Caki2 (cell line): ENCODE measurements around the gene ZRANB3. TPM values are rescaled to one million over a fixed set of nuclear protein-coding genes. Genes with fewer than 3 reads are reported as not detected.

Source experiments
- DNase-seq: peaks from one replicate; pipeline ENCODE4 v3.0.0-alpha.2; 2015; ENCODE audit warnings: low read depth
- in situ Hi-C: cut with HindIII; loops from 2 replicates; pipeline ENCODE4 v1.10.0; 2016; ENCODE audit warnings: low sequenced_read_pairs, low pct_unique_long_range_greater_than_20kb, mixed read lengths
- total RNA-seq: library from RNA; depleted of rRNA; stranded (reverse); fragments of >200 nt; shearing (Covaris generic); gene quantifications from 2 replicates; pipeline ENCODE4 v1.2.3, GENCODE V29; 2014; ENCODE audit warnings: low replicate concordance

Gene ZRANB3
- total RNA-seq, 1 experiment from 2014 or later: 6.1 TPM

GRCh38 chr2:135218426-135218825 is 312.6 kb downstream of the ZRANB3 start:
- in situ Hi-C loops: no loop called here
- DNase-seq: no peak

DNA sequence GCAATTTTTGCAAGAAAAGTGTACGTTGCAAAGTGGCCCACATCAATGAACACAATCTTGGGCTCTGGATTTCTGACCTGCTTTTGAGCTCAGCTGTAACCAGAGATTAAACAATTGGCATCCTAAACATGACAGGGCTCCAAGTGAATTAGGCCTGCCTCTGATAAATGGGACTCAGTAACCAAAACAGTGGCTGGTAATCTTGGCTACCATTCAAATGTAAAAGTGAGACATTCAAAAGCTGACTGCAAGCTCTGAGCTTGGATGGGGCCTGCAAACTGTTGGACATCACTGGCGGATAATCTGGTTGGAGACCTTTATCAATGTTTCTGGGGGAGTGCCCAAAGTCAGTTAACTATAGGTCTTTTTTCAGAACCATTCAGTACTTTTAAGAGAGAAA is 318.3 kb downstream of the ZRANB3 start:
- DNase-seq: no peak
- in situ Hi-C loops: no loop called here

GRCh38 chr2:135208016-135208415 is 323.0 kb downstream of the ZRANB3 start:
- in situ Hi-C loops: no loop called here
- DNase-seq: no peak

DNA sequence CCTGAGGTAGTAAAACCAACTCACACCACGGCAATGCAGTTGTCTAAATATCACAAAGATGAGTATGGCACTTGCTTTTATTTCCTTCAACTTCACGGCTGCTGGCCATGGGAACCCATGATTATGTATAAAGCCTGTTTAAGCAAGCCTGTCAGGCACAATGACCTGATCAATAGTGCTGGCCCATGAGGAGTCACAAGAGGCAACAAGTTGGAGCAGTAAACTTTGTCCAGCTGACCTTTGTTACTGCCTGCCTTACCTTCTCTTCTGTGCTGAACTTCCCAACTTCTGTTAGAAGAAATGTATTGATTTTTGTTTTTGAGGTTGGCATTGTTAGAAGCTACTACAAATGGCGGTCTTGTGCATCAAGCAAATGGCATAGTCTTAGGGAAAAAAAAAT is 327.1 kb downstream of the ZRANB3 start:
- in situ Hi-C loops: no loop called here
- no peak for DNase-seq

DNA sequence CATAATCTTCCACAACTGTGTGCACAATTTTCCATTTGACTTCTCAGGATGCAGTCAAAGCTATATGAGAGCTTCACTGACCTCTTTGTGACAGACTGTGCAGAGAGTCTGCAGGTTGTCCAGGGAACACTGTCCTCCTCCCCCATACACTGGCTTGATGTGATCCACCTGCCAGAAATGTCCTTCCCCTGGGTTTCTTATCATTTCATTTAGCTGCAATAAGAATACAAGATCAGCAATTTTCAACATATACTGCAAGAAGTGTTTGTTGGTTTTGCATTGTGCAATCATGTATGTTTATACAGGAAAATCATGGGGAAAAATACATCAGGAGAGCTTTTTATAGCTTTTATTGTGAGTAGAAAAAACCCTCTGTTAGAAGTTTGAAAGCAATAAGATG is 328.3 kb downstream of the ZRANB3 start:
- DNase-seq: no peak
- in situ Hi-C loops: no loop called here

DNA sequence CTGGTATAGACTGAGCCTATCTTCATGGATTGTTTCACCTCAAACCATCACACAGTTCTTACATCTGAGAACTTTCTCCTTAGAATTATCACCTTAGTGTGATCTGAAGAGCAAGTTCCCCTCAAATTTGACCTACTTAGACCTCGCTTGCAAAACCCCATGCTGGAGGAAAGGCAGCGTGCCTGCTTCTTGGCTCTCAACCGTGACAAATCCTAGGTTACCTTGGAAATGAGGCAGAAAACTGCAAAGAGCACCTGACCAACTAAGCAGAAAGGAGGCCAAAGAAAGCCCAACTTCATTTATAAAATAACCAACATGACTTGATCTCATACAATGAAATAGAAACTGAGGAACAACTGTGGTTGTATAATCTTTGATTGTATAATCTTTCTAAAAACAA is 332.5 kb downstream of the ZRANB3 start:
- no peak for DNase-seq

GRCh38 chr2:135190799-135191198 is 340.2 kb downstream of the ZRANB3 start:
- no peak for DNase-seq
- in situ Hi-C loops: no loop called here

More for the DNA sequence above, 332.5 kb downstream of the ZRANB3 start:
- in situ Hi-C loops: no loop called here

DNA sequence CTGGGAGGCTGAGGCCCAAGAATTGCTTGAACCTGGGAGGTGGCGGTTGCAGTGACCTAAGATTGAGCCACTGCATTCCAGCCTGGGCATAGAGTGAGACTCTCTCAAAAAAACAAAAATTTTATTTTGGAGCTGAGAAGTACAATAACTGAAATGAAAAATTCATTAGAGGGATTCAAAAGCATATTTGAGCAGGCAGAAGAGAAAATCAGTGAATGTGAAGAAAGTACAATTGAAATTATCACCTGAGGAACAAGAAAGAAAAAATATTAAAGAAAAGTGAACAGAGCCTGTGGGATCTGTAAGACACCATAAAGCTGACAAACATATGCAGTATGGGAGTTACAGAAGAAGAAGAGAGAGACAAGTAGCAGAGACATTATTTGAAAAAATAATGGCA is 341.9 kb downstream of the ZRANB3 start:
- in situ Hi-C loops: no loop called here
- no peak for DNase-seq

- no peak for DNase-seq
- in situ Hi-C loops: no loop called here
Measured at GRCh38 chr2:135187270-135187669, 343.7 kb downstream of the ZRANB3 start.

GRCh38 chr2:135186054-135186453 is 345.0 kb downstream of the ZRANB3 start:
- DNase-seq: no peak
- in situ Hi-C loops: no loop called here

GRCh38 chr2:135183822-135184221 is 347.2 kb downstream of the ZRANB3 start:
- DNase-seq: no peak
- in situ Hi-C loops: no loop called here

DNA sequence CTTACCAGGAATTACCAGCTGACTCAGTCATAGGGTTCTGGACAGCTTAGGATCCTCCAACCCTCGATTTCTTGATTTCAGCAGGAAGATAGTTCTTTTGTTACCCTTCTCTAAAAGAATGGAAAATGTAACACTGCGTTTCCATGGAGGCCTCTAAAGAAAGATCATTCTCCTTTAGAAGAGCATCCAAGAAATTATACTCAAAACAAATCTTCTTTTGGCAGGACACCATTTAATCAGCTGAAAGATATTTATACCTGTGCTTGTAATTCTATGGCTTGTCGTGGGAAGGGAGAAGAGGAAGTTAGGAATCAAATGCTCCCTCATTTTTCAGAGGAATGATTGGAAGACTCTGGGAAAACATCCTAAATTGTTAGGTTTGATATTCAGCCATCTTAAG is 348.4 kb downstream of the ZRANB3 start:
- no peak for DNase-seq
- in situ Hi-C loops: no loop called here

- DNase-seq: no peak
- in situ Hi-C loops: no loop called here
Measured at GRCh38 chr2:135182190-135182589, 348.8 kb downstream of the ZRANB3 start.

GRCh38 chr2:135179689-135180088 is 351.3 kb downstream of the ZRANB3 start:
- DNase-seq: no peak
- in situ Hi-C loops: no loop called here

DNA sequence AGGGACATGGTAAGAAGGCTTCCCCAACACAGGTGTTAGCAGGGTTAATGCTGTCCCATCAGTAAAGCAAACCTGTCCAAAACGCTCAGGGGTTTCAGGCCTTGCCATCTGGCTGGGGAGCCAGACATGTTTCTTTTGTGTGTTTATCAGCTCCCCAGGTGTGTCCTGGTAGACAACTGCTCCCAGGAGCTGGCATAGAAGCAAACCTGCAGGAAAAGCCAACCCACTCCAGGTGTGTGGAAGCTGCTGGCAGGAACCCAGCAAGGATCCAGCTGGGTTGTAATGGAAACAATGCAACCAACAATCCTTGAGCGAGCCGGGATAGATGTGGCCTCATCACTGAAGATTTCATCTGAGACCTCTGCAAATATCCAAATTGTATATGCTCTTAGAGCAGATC is 355.8 kb downstream of the ZRANB3 start:
- in situ Hi-C loops: no loop called here

GRCh38 chr2:135174810-135175093 is 356.3 kb downstream of the ZRANB3 start:
- in situ Hi-C loops: no loop called here
- no peak for DNase-seq

More for the DNA sequence above, 355.8 kb downstream of the ZRANB3 start:
- no peak for DNase-seq

GRCh38 chr2:135174049-135174809 is 356.8 kb downstream of the ZRANB3 start:
- in situ Hi-C loops: no loop called here
- no peak for DNase-seq

GRCh38 chr2:135169900-135170753 is 360.9 kb downstream of the ZRANB3 start:
- no peak for DNase-seq
- in situ Hi-C loops: no loop called here

GRCh38 chr2:135168204-135168856 is 362.7 kb downstream of the ZRANB3 start:
- no peak for DNase-seq
- in situ Hi-C loops: no loop called here
